Occipital lobe (tissue), 2 donors: ENCODE results near the gene SQOR. TPM values are rescaled to one million over a fixed set of nuclear protein-coding genes. Genes with fewer than 3 reads are reported as not detected.
"Not testable (repeated sequence)": the region's sequence is repeated elsewhere in the genome, so short reads cannot be mapped to it uniquely, and the experiment has no call there.

Experiments
- DNase-seq: peaks from one replicate; lab custom pipeline; 2025; lab: John Stamatoyannopoulos, UW
- total RNA-seq: library from RNA; depleted of rRNA; stranded (reverse); fragments of >200 nt; gene quantifications from one replicate; pipeline ENCODE4 v1.2.3, GENCODE V29; 2014

The SQOR gene
- total RNA-seq, 1 donor from 2014 or later: 3.1 TPM

DNA sequence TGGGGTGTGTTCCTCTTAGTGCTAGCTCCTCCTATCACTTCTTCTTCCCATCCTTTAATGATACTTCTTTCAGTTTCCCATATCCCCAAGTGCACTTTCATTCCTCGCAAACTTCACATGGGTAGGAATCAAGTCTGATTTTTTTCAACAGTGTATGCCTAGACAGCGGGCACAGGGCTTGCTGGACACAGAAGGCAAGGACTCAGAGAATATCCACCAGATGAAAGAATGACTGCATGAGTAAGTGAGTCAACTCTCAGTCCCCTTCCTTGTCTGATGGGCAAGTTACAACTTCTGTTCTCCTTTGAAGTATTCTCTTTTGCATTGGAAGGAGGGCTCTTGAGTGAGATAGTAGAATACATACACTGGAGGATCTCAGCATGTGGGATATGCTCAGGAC, 3.1 kb upstream of the SQOR start:
- no peak for DNase-seq

DNA sequence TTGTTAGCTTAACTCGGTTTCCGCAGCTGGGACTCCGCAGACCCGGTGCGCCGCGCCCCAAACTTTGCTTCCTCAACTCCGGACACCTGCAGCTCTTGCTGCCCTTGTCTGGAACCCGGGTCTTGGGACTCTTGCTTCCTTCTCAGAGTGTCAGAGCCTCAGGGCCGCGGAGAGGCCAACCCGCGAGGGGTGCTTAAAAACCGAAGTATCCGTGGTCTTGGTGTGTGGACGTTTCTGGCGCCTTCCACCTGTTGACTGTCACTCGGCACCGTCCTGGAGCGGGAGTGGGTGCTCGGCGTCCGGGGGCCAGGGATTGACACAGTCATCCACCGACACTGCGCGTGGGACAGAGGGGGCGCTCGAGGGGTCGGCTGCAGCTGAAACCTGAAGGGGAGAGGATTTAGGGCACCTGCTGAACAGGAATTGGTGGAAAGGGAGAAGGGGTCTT, 386 bp downstream of the SQOR start:
- no peak for DNase-seq

DNA sequence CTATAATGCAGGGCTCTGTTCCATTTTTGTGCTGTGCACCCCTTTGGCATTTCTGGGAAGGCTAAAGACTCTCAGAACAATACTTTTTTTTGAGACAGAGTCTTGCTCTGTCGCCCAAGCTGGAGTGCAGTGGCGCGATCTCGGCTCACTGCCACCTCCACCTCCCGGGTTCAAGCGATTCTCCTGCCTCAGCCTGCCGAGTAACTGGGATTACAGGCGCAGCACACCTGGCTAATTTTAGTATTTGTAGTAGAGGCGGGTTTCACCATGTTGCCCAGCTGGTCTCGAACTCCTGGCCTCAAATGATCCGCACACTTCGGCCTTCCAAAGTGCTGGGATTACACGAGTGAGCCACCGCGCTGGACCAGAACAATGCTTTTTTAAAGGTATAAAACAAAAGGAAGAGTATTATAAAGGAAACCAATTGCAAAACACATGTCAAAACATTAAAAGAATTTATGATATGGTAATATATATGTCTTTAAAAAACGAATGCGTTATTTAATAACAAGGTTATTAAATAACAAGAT, 999 bp downstream of the SQOR start:
- DNase-seq: no peak

GRCh38 chr15:45637141-45637540, 2.3 kb downstream of the SQOR start:
- no peak for DNase-seq

DNA sequence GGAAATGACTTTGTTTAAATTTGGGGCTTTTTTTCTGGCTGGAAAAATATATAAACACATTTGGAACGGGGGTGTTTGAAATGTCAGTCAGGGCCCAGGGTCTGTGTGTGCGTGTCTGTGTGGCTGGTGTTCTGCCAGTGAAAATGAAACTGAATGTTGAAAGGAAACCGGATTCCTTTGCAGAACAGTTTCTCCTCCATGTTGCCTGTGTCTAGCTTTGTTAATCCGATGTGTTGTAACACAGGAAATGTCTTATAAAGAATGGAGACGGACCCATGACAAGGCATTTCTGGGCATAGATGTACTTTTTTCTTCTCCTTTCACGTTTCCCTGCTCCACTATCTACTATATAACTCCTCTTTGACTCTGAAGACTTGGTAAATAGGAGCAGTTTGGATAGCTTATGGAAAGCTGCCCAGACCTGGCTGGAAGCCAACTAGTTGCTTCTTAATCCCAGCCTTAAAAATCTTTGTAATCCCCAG, 2.8 kb downstream of the SQOR start:
- DNase-seq: no peak

DNA sequence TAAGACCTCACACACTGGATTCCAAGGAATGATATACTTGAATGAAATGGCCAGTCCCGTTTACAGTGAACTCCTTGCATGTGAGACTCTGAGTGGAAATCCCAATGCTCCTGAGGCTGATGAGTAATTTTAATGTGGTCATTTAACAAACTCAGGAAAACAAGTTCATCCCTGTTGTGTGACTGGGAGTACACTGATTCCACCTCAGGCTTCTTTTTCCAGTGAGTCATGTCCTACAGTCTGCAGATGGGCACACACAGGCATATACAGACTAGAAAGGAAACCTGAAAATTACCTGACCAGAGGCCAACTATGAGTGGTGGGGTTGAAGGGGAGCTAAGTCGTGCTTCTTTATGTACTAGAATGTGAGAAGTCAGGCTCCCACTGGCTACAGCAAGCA, 5.8 kb downstream of the SQOR start:
- DNase-seq: no peak

GRCh38 chr15:45641374-45641781, 6.5 kb downstream of the SQOR start:
- DNase-seq: no peak

- DNase-seq: no peak
Measured at GRCh38 chr15:45641999-45642932, 7.4 kb downstream of the SQOR start.

DNA sequence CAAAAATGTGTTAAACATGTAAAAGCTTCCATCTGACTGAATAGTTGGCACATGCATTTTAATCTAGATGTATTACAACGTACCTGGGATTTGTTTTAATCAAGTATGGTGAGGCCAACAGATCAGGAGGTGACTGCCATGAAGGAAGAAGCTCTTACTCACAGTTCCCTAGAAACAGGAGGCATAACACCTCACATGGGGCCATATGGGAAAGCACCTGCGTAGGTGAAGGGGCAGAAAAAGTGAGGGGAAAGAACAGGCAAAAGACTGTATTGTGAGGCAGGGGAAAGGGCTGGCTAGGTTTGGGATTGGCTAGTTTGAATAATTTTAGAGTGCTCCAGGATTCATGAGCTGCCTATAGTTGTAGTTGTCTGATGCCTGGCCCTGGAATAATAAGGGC, 9.6 kb downstream of the SQOR start:
- DNase-seq: no peak

GRCh38 chr15:45645026-45645980, 10.5 kb downstream of the SQOR start:
- no peak for DNase-seq

DNA sequence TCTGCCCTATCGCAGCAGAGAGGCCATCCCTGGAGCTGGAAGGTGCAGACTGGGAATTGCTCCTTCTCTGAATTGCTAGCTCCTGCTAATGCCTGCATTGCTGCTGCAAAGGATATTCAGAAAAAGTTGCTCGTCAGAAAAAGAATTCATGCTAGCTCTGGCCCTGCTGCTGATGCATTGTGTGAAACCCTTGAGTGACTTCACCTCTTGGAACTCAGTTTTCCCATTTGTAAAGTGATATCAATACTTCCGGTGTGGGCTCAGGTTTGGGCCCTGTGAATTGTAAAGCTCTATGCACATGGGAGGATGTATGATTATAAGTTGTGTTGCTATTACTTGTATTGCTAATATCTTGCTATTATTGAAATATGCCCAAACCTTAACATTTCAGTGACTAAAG, 11.4 kb downstream of the SQOR start:
- DNase-seq: no peak

GRCh38 chr15:45647828-45648227, 13.0 kb downstream of the SQOR start:
- no peak for DNase-seq

DNA sequence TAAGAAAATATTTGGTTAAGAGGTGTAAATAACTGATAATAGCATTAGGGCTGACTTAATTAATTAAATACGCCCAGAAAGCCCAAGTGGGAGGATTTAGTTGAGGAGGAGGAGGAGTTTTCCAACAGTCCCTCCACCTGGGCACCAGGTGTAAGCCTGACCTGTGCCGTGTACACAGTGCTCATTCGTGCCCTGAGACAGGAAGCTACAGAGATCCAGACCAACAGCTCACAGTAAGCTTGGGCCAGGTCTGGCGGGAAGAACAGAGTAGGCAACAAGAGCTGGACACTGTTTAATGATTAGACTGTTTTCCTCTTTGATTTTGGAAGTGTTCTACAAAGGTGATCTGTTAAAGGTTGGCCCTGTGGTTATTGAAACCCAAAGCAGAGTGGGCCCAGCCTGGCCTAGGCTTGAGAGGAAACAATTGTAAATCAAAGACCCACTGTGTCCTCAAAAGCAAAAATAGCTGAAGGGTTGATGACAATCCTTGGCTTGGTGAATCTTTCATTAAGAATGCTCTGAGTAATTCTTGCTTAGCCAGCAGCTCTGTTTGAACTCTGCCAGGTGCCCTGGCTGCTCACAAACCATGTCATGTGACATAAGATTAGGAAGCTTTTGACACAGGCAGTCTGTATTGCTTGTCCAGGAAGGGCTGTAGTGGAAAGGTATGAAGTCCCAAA, 13.8 kb downstream of the SQOR start:
- no peak for DNase-seq

DNA sequence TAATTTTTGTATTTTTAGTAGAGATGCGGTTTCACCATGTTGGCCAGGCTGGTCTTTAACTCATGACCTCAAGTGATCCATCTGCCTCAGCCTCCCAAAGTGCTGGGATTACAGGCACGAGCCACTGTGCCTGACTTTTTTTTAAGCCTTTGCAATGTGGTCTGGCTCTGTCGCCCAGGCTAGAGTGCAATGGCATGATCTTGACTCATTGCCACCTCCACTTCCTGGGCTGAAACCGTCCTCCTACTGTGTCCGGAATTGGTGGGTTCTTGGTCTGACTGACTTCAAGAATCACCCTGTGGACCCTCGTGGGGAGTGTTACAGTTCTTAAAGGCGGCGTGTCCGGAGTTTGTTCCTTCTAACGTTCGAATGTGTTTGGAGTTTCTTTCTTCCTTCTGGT, 15.2 kb downstream of the SQOR start:
- DNase-seq: not testable (repeated sequence)

DNA sequence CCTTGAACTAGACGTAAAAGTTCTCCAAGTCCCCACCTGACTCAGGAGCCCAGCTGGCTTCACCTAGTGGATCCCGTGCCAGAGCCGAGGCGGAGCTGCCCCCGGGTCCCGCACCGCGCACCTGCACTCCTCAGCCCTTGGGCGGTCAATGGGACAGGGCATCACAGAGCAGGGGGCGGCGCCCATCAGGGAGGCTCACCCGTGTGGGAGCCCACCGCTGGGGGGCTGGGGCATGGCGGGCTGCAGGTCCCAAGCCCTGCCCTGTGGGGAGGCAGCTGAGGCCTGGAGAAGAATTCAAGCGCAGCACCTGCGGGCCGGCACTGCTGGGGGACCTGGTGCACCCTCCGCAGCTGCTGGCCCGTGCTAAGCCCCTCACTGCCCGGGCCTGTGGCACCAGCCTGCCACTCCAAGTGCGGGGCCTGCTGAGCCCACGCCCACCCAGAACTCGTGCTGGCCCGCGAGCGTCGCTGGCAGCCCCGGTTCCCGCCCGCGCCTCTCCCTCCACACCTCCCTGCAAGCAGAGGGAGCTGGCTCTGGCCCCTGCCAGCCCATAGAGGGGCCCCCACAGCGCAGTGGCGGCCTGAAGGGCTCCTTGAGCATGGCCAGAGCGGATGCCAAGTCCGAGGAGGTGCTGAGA, 16.2 kb downstream of the SQOR start:
- DNase-seq: no peak

- DNase-seq: no peak
Measured at GRCh38 chr15:45653702-45654424, 19.0 kb downstream of the SQOR start.

DNA sequence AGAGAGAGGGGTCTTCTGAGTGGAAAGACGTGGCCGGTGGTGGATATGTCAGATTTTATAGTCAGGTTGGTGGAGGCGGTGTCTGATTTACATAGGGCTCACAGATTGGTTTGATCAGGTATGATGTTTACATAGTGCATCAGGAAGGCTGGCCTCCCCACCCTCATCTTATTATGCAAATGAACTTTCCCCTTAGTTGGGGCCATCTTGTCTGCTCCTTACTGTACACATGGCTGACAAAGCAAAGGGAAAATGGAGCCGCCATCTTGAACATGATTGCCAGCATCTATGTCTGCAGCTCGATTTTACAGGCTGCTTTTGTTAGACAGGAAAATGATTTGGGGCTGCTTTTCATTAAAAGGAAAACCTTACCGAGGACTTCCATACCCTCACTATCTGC, 19.9 kb downstream of the SQOR start:
- no peak for DNase-seq

- no peak for DNase-seq
Measured at GRCh38 chr15:45657254-45657653, 22.4 kb downstream of the SQOR start.

DNA sequence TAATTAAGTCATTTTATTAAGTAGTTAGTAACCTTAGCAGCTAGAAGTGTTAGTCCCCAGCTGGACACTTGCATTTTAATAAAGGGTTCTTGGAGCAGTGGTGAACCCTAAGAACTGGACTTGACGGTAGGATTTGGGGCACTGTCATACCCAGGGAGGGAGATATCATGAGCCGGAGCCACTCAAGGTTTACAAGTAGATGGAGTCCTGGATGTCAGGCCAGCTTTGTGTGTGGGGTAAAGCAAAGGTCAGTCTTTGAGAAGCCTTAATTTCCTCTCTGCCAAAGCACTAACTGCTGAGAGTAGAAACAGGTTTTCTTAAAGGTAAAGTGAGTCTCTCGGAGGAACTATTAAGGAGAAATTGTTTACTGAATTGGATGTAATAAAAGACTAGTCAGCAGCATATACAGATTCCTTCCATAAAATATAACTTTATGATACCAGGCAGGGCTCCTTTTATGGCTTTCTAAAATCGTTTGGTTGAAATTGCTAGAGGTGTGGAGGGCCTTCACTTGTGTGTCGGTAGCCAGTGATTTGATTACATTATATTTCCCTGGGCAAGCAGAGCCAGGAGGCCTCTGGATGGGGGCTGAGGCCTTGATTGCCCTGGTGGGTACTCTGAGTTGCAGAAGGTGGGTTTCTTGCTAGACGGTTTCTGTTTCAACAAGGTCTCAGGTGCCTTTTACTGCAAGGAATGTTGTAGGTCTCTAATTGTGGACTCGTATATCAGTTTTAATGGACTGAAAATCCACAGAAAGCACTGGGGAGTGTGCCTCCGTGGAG, 23.1 kb downstream of the SQOR start:
- no peak for DNase-seq
